Measurements from ENCODE around the gene SERPINA6. TPM values are rescaled to one million over a fixed set of nuclear protein-coding genes. Genes with fewer than 3 reads are reported as not detected.

Gene SERPINA6
- total RNA-seq, 1 donor from 2014 or later = not detected

Other genes with a start within 250 kb of the SERPINA6 start
- gene DDX24, start 242.1 kb downstream of the SERPINA6 start, total RNA-seq = 169 and 179 TPM in 2 replicates
- gene IFI27L1, start 242.0 kb downstream of the SERPINA6 start, total RNA-seq = 9.2 and 11.4 TPM in 2 replicates
- 0.64 TPM in 1 of 2 replicates, not detected in the other for gene IFI27, start 212.6 kb downstream of the SERPINA6 start, total RNA-seq
- gene IFI27L2, start 193.7 kb downstream of the SERPINA6 start, total RNA-seq = 37.0 and 37.3 TPM in 2 replicates
- 0.22 TPM in 1 of 2 replicates, not detected in the other for gene PPP4R4, start 149.0 kb downstream of the SERPINA6 start, total RNA-seq
- not detected in 2 replicates for gene SERPINA10, start 30.1 kb downstream of the SERPINA6 start, total RNA-seq
- not detected in 2 replicates for gene SERPINA2, start 43.4 kb upstream of the SERPINA6 start, total RNA-seq
- 0.31 TPM in 1 of 2 replicates, not detected in the other for gene SERPINA1, start 65.3 kb upstream of the SERPINA6 start, total RNA-seq
- not detected in 2 replicates for gene SERPINA11, start 129.5 kb upstream of the SERPINA6 start, total RNA-seq
- 0.24 and 0.40 TPM in 2 replicates for gene SERPINA9, start 152.9 kb upstream of the SERPINA6 start, total RNA-seq
- not detected in 2 replicates for gene SERPINA12, start 186.1 kb upstream of the SERPINA6 start, total RNA-seq
- not detected in 2 replicates for gene SERPINA4, start 238.1 kb upstream of the SERPINA6 start, total RNA-seq

Data from activated B cell treated with CpG ODN at 0.5 μM for 24 hours (primary cell).